ENCODE measurements around the gene ELOVL1.

The ELOVL1 gene

GRCh38 chr1:43354936-43355335, 12.9 kb downstream of the ELOVL1 start:
- H3K4me3 ChIP-seq (ENCODE audit: low read length): no peak overlapping the region
- TF ChIP-seq CTCF (conservative IDR thresholded peaks at IDR 0.05; ENCODE audit: low read depth, low read length): no peak
- DNase-seq (ENCODE audit: low read depth): no peak

- TF ChIP-seq CTCF (conservative IDR thresholded peaks at IDR 0.05; ENCODE audit: low read depth, low read length): no peak
- no peak overlapping the region for H3K4me3 ChIP-seq (ENCODE audit: low read length)
- DNase-seq (ENCODE audit: low read depth): no peak
These were observed 13.3 kb downstream of the ELOVL1 start for GRCh38 chr1:43354471-43354870.

- DNase-seq (ENCODE audit: low read depth): no peak
- TF ChIP-seq CTCF (conservative IDR thresholded peaks at IDR 0.05; ENCODE audit: low read depth, low read length): no peak
These were observed 14.9 kb downstream of the ELOVL1 start for GRCh38 chr1:43352881-43353280.

GRCh38 chr1:43352351-43352705, 15.5 kb downstream of the ELOVL1 start:
- no peak for TF ChIP-seq CTCF (conservative IDR thresholded peaks at IDR 0.05; ENCODE audit: low read depth, low read length)
- no peak overlapping the region for H3K4me3 ChIP-seq (ENCODE audit: low read length)
- DNase-seq (ENCODE audit: low read depth): no peak

More at GRCh38 chr1:43352881-43353280, 14.9 kb downstream of the ELOVL1 start:
- no peak overlapping the region for H3K4me3 ChIP-seq (ENCODE audit: low read length)

GRCh38 chr1:43351421-43352350, 16.1 kb downstream of the ELOVL1 start:
- no peak overlapping the region for H3K4me3 ChIP-seq (ENCODE audit: low read length)
- DNase-seq (ENCODE audit: low read depth): no peak
- no peak for TF ChIP-seq CTCF (conservative IDR thresholded peaks at IDR 0.05; ENCODE audit: low read depth, low read length)

- no peak for TF ChIP-seq CTCF (conservative IDR thresholded peaks at IDR 0.05; ENCODE audit: low read depth, low read length)
- DNase-seq (ENCODE audit: low read depth): no peak
- no peak overlapping the region for H3K4me3 ChIP-seq (ENCODE audit: low read length)
These were observed 16.8 kb downstream of the ELOVL1 start for GRCh38 chr1:43350976-43351375.

Data from retinal pigment epithelial cell (primary cell).